ENCODE data around the gene TIMP2. TPM values are rescaled to one million over a fixed set of nuclear protein-coding genes. Genes with fewer than 3 reads are reported as not detected.
A peak's percentile ranks its signal among the peaks of the same experiment; 100 is the strongest.

The TIMP2 gene
- total RNA-seq, 3 donors from 2014 or later: 72.0 to 344 (median 112) TPM

DNA sequence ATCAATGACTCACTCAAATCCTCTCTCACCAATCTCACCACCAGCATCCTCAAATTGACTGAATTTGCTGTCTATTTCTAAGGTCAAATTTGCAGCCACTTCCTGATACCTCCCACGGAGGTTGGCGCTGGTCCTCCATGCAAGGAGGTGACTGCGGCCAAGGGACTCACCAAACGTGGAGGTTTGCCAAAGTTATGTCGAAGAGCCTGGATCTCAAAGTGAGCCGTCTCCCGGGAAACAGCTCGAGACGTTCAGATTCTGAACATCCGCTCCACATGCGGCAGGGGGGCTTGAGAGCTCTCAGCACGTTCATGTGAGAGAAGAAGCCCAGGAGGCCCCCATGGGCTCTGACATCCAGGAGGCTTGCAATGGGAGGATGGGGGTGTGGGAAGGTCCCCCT is 31.9 kb upstream of the TIMP2 start:
- Histone ChIP-seq H3K27ac (no peak overlapping the region), H3K36me3 (no peaks in the 10 kb centered on the region), H3K9me3 (no peaks in the 10 kb centered on the region), H3K4me1 (peaks cover 0 to 5% of the 10 kb centered on the region in 2 donors), H3K27me3 (no peaks in the 10 kb centered on the region), H3K4me3 (no peak overlapping the region)
- TF ChIP-seq POLR2AphosphoS5 (IDR thresholded peaks at IDR 0.05): no peak
- TF ChIP-seq POLR2A (IDR thresholded peaks at IDR 0.05): no peak
- TF ChIP-seq CTCF (IDR thresholded peaks at IDR 0.05): no peak
- intact Hi-C loops (cut with DNase I; ENCODE audit: low total_unique reads): no loop called here
- DNase-seq (ENCODE audit: low spot score in 2 of 2): no peak

DNA sequence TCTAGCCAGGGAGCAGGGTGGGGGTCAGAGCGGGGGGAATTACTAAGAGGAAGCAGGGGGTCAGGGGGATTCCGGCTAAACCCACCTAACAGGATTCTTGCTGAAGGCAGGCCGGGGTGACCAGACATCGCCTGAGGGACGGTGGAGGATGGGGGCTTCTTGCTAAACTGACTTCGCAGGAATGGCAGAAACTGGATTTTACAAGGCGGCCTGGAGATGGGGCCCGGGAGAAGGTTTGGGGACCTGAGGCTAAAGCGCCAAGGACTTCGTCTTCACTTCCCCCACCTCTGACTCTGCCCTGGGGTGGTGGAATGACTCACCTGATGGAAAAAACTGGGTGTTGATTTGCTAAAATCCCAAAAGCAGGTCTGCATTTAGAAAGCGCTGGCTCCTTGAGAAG is 31.1 kb upstream of the TIMP2 start:
- H3K27me3 ChIP-seq: no peaks in the 10 kb centered on the region
- H3K27ac ChIP-seq: no peak overlapping the region
- no peaks in the 10 kb centered on the region for H3K36me3 ChIP-seq
- no peak overlapping the region for H3K4me3 ChIP-seq
- DNase-seq (ENCODE audit: low spot score in 2 of 2): no peak
- peaks cover 0 to 5% of the 10 kb centered on the region in 2 donors for H3K4me1 ChIP-seq
- intact Hi-C loops (cut with DNase I; ENCODE audit: low total_unique reads): no loop called here
- no peak for TF ChIP-seq POLR2AphosphoS5 (IDR thresholded peaks at IDR 0.05)
- H3K9me3 ChIP-seq: peaks cover under 1 to 3% of the 10 kb centered on the region in 2 donors

GRCh38 chr17:78954684-78955083 is 29.5 kb upstream of the TIMP2 start:
- peaks cover 0 to 5% of the 10 kb centered on the region in 2 donors for H3K4me1 ChIP-seq
- no peak overlapping the region for H3K4me3 ChIP-seq
- DNase-seq (ENCODE audit: low spot score in 2 of 2): no peak
- peaks cover 13% of the 10 kb centered on the region in 2 donors for H3K9me3 ChIP-seq
- no peaks in the 10 kb centered on the region for H3K27me3 ChIP-seq
- H3K36me3 ChIP-seq: no peaks in the 10 kb centered on the region
- H3K27ac ChIP-seq: peak overlapping the region in 1 of 2 donors; percentile 88
- TF ChIP-seq CTCF (IDR thresholded peaks at IDR 0.05) (no peak), POLR2AphosphoS5 (IDR thresholded peaks at IDR 0.05) (no peak)
- intact Hi-C loops (cut with DNase I; ENCODE audit: low total_unique reads): no loop called here

DNA sequence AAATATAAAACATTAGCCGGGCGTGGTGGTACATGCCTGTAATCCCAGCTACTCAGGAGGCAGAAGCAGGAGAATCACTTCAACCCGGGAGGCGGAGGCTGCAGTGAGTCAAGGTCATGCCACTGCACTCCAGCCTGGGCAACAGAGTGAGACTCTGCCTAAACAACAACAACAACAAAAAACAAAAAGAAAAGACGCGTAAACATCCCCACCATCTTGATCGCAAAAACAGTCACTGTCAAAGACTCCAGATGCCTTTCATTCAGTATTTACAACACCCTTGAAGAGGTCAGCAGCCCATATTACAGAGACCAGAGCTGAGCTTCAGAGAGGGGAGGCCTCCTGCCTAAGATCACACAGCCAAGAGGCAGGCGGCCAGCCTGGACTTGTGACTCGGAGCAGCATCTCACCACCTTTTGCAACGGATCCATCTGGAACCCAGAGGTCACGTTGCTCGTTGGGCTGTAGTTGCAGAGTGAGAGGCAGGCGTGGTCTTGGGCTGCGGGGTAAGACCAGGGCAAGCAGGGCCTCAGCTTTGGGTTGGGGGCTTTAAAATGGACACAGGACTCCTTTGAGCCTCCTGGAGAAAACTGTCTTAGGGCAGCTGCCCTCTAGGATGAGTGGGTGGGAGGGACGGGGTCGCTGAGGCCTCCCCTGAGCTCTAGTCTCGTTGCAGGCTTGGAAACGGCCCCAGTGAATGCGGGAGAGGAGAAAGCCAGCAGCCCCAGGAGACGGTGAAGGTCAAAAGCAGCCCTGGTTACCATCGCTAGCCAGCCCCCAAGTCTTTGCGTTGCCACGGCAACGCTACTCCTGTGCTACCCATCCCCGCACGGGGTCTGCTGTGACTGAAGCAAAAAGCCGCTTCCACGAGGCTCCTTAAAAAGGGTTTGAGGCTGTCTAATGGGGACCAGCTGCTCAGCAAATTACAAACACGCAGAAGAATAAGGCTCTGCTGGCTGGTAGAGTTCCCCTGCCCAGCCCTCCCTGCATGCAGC is 28.5 kb upstream of the TIMP2 start:
- TF ChIP-seq CTCF (IDR thresholded peaks at IDR 0.05): no peak
- peak in 1 of 3 donors; percentile 62 for TF ChIP-seq POLR2AphosphoS5 (IDR thresholded peaks at IDR 0.05)
- TF ChIP-seq POLR2A (IDR thresholded peaks at IDR 0.05): no peak

DNA sequence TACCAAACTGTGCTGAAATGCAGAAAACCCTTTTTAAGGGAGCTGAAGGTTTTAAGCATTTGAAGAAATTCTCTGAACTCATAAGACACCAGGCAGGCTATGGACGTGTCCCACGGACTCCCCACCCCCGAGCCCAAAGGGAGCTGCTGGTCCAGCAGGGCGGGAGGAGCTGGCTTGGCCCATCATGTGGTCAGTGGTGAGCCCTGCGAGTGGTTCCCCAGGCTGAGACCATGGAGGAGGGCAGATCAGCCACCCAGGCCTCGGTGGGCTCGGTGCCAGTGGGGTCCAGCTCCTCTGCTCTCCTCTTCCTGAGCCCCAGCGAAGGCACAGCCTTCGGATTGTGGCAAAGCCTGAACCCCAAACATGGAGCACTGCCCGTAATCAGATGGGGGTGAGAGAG is 27.5 kb upstream of the TIMP2 start:
- Histone ChIP-seq H3K27ac (peak overlapping the region; percentile 58 to 88), H3K4me3 (no peak overlapping the region), H3K27me3 (no peaks in the 10 kb centered on the region), H3K36me3 (no peaks in the 10 kb centered on the region), H3K4me1 (peaks cover 0 to 5% of the 10 kb centered on the region in 2 donors), H3K9me3 (peaks cover 13% of the 10 kb centered on the region in 2 donors)
- TF ChIP-seq CTCF (IDR thresholded peaks at IDR 0.05): no peak
- intact Hi-C loops (cut with DNase I; ENCODE audit: low total_unique reads): no loop called here
- DNase-seq (ENCODE audit: low spot score in 2 of 2): no peak

More for the DNA sequence above, 28.5 kb upstream of the TIMP2 start:
- peak overlapping the region; percentile 42 to 88 for H3K27ac ChIP-seq
- H3K4me3 ChIP-seq: no peak overlapping the region
- DNase-seq (ENCODE audit: low spot score in 2 of 2): no peak
- intact Hi-C loops (cut with DNase I; ENCODE audit: low total_unique reads): no loop called here
- no peaks in the 10 kb centered on the region for H3K36me3 ChIP-seq
- H3K27me3 ChIP-seq: no peaks in the 10 kb centered on the region
- H3K4me1 ChIP-seq: peaks cover 0 to 5% of the 10 kb centered on the region in 2 donors
- H3K9me3 ChIP-seq: peaks cover 13% of the 10 kb centered on the region in 2 donors

All from breast epithelium (tissue), 4 donors.